ENCODE data around the gene RAB27A. TPM values are rescaled to one million over a fixed set of nuclear protein-coding genes. Genes with fewer than 3 reads are reported as not detected.

RAB27A gene
- total RNA-seq, 1 donor from 2014 or later = 14.5 TPM

DNA sequence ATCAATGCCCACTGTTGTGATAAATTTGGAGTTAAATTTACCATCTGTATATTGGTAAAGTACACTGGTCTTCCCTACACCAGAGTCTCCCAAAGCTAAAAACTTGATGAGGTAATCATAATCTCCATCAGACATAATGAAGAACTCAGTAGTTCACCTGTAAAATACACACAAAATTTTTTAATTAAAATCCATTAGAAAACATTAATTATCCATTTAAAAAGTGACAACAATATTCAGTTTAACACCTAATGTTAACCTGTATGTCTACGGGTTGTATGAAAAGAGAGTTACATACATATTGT is 54.9 kb downstream of the RAB27A start:
- no peak for TF ChIP-seq CTCF (conservative IDR thresholded peaks at IDR 0.05)
- peaks cover 3% of the 10 kb centered on the region for H3K36me3 Mint-ChIP-seq
- H3K4me1 Mint-ChIP-seq (ENCODE audit: unreplicated experiment) = no peaks in the 10 kb centered on the region
- H3K27me3 Mint-ChIP-seq = no peaks in the 10 kb centered on the region
- DNase-seq (ENCODE audit: extremely low spot score, unreplicated experiment) = no peak
- no peaks in the 10 kb centered on the region for H3K9me3 Mint-ChIP-seq
- no peak overlapping the region for H3K4me3 Mint-ChIP-seq
- no peak overlapping the region for H3K27ac Mint-ChIP-seq

DNA sequence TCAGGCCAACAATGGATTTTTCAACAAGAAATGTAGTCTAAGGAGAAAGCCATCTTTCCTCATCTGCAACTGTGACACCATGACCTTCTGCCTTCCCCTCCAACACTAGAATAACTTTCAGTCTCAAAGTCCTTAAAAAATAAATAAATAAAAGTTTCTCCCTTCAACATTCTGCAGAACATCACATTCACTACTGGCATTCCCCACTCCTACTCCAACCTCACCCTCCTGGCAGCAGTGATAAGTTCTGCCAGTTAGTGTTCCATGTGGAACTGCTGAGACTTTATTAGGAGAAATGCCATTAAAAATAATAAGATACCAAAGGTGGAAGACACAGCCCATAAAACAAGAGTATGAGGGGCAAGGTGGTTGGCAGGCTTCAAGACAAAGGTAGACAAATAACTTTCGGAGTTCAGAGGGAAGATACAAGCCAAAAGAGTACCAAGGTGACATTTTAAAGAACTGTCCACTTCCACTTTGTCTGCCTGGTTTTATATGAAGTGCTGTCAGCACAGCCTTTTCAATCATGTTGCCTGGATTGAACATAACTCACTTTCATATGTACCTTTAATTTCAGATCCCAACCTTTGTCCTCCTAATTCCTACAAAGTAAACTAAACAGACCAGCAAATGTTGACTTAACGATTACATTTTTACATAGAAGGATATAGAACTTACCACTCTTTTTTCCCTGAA is 55.4 kb downstream of the RAB27A start:
- H3K27me3 Mint-ChIP-seq = no peaks in the 10 kb centered on the region
- no peak overlapping the region for H3K27ac Mint-ChIP-seq
- no peaks in the 10 kb centered on the region for H3K4me1 Mint-ChIP-seq (ENCODE audit: unreplicated experiment)
- no peaks in the 10 kb centered on the region for H3K9me3 Mint-ChIP-seq
- no peak for DNase-seq (ENCODE audit: extremely low spot score, unreplicated experiment)
- H3K4me3 Mint-ChIP-seq = no peak overlapping the region
- TF ChIP-seq CTCF (conservative IDR thresholded peaks at IDR 0.05) = no peak
- H3K36me3 Mint-ChIP-seq = peaks cover 3% of the 10 kb centered on the region

DNA sequence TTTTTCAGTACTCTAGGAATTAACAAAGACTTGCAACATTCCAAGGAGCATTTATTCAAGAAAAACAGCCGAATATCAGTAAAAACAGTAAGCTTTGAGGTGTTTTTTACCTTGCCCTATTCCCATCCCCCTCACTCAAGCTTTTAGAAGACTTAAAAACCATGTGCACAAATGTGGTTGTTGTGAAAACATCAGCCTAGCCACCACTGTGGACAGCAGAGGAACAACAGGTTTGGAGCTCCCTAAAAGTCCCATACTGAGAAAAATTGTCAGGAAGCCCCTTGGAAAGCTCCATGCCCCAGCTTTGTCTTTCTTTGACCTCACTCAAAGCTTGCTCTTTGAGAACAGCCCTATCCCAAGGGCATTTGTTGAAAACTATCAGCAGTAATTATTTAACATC is 58.2 kb downstream of the RAB27A start:
- TF ChIP-seq CTCF (conservative IDR thresholded peaks at IDR 0.05) = no peak
- H3K27me3 Mint-ChIP-seq = no peaks in the 10 kb centered on the region
- H3K36me3 Mint-ChIP-seq = peaks cover 3% of the 10 kb centered on the region
- no peak overlapping the region for H3K4me3 Mint-ChIP-seq
- DNase-seq (ENCODE audit: extremely low spot score, unreplicated experiment) = no peak
- no peaks in the 10 kb centered on the region for H3K9me3 Mint-ChIP-seq
- no peak overlapping the region for H3K27ac Mint-ChIP-seq
- no peaks in the 10 kb centered on the region for H3K4me1 Mint-ChIP-seq (ENCODE audit: unreplicated experiment)

GRCh38 chr15:55230953-55231352 is 58.7 kb downstream of the RAB27A start:
- peaks cover 3% of the 10 kb centered on the region for H3K36me3 Mint-ChIP-seq
- H3K27me3 Mint-ChIP-seq = no peaks in the 10 kb centered on the region
- H3K9me3 Mint-ChIP-seq = no peaks in the 10 kb centered on the region
- no peak for TF ChIP-seq CTCF (conservative IDR thresholded peaks at IDR 0.05)
- DNase-seq (ENCODE audit: extremely low spot score, unreplicated experiment) = no peak
- H3K4me3 Mint-ChIP-seq = no peak overlapping the region
- H3K27ac Mint-ChIP-seq = no peak overlapping the region
- no peaks in the 10 kb centered on the region for H3K4me1 Mint-ChIP-seq (ENCODE audit: unreplicated experiment)

DNA sequence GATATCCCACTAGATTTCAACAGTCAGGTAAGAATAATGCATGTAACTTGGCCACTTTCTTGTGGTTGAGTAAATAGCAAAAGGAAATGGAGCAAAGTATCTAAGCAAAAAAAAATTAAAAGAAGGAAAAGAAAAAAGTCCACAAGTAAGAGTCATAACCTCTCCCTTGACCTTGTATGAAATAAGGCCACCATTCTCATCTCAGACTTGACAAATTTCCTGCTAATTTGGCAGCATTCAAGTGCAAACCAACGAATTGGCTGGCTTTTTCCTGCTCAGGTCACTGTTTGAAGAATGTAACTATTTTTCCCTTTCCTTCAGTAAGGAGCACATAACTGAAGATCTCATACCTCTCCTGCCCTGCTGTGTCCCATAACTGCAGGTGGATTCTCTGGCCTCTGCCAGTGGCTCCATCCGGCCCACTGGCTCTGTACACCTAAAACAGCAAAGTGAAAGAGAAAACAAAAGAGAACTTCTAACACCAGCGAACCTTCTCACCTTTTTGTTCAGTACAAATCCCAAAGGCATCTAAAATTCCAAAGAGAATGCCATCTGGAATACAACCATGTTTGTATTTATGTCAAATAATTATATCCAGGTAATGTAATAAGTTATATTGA is 59.5 kb downstream of the RAB27A start:
- TF ChIP-seq CTCF (conservative IDR thresholded peaks at IDR 0.05) = no peak
- no peak overlapping the region for H3K27ac Mint-ChIP-seq

More for the DNA sequence above, 59.5 kb downstream of the RAB27A start:
- Mint-ChIP-seq H3K27me3 (no peaks in the 10 kb centered on the region), H3K4me3 (no peak overlapping the region), H3K4me1 (ENCODE audit: unreplicated experiment) (no peaks in the 10 kb centered on the region), H3K9me3 (no peaks in the 10 kb centered on the region), H3K36me3 (peaks cover 3% of the 10 kb centered on the region)
- no peak for DNase-seq (ENCODE audit: extremely low spot score, unreplicated experiment)
